Smooth muscle cell (in vitro differentiated cells): ENCODE measurements around the gene BLOC1S1. TPM values are rescaled to one million over a fixed set of nuclear protein-coding genes. Genes with fewer than 3 reads are reported as not detected.

ENCODE experiments used
- DNase-seq: peaks from one replicate; lab custom pipeline; 2025; ENCODE audit not compliant: unreplicated experiment; lab: John Stamatoyannopoulos, UW
- H2AFZ ChIP-seq: fragments of 200-600 bp; sonication (generic); 2 replicates; pipeline ENCODE4 v1.6.0; 2016; ENCODE audit warnings: antibody characterized with exemption, low read depth, mild to moderate bottlenecking
- H3F3A ChIP-seq: fragments of 200-600 bp; sonication (generic); 2 replicates; pipeline ENCODE4 v1.6.0; 2017; ENCODE audit warnings: antibody characterized with exemption, low read depth
- H3K27ac ChIP-seq: fragments of 200-600 bp; sonication (generic); 2 replicates; pipeline ENCODE4 v1.5.1; 2016; ENCODE audit warnings: low read depth, mild to moderate bottlenecking
- H3K27me3 ChIP-seq: fragments of 200-600 bp; sonication (generic); 2 replicates; pipeline ENCODE4 v1.6.1; 2016; ENCODE audit warnings: low read depth, mild to moderate bottlenecking
- H3K36me3 ChIP-seq: fragments of 200-600 bp; sonication (generic); 2 replicates; pipeline ENCODE4 v1.5.1; 2016; ENCODE audit warnings: low read depth
- H3K4me1 ChIP-seq: fragments of 200-600 bp; sonication (generic); 2 replicates; pipeline ENCODE4 v1.5.1; 2016; ENCODE audit warnings: low read depth
- H3K4me2 ChIP-seq: fragments of 200-600 bp; sonication (generic); 2 replicates; pipeline ENCODE4 v1.6.0; 2016; ENCODE audit warnings: mild to moderate bottlenecking
- H3K4me3 ChIP-seq: fragments of 200-600 bp; sonication (generic); 2 replicates; pipeline ENCODE4 v1.5.1; 2016; ENCODE audit warnings: mild to moderate bottlenecking
- H3K79me2 ChIP-seq: fragments of 200-600 bp; sonication (generic); 2 replicates; pipeline ENCODE4 v1.6.0; 2016; ENCODE audit warnings: low read depth, mild to moderate bottlenecking
- H3K9ac ChIP-seq: fragments of 200-600 bp; sonication (generic); 2 replicates; pipeline ENCODE4 v1.6.0; 2016; ENCODE audit warnings: low read depth
- H3K9me3 ChIP-seq: fragments of 200-600 bp; sonication (generic); replicated peaks from 2 replicates; pipeline ENCODE4 v1.5.1; 2016; ENCODE audit warnings: low read depth
- H4K20me1 ChIP-seq: fragments of 200-600 bp; sonication (generic); 2 replicates; pipeline ENCODE4 v1.6.0; 2016; ENCODE audit warnings: low read depth
- CTCF ChIP-seq: fragments of 200-600 bp; sonication (generic); IDR thresholded peaks from 2 replicates; pipeline ENCODE4 v1.5.1; 2017; ENCODE audit warnings: borderline replicate concordance, mild to moderate bottlenecking, antibody characterized with exemption; ENCODE audit not compliant: insufficient read depth, poor library complexity, severe bottlenecking
- WGBS: methylation state at CpG from one replicate; pipeline ENCODE4 v1.1.7; 2016; ENCODE audit warnings: low lambda C conversion rate; 5-methylcytosine and 5-hydroxymethylcytosine counted together
- polyA plus RNA-seq: library from polyadenylated mRNA; unstranded; fragments of >200 nt; fragmentation: Nextera tagmentation; extraction: Ambion mirVana; gene quantifications from 2 replicates; pipeline ENCODE4 v1.2.1, GENCODE V29; 2016
- total RNA-seq: library from RNA; depleted of rRNA; stranded (reverse); fragments of >200 nt; gene quantifications from 2 replicates; pipeline ENCODE4 v1.2.3, GENCODE V29; 2014

The BLOC1S1 gene
- total and polyA plus RNA-seq, 2 experiments from 2014 or later = 146 to 150 TPM

DNA sequence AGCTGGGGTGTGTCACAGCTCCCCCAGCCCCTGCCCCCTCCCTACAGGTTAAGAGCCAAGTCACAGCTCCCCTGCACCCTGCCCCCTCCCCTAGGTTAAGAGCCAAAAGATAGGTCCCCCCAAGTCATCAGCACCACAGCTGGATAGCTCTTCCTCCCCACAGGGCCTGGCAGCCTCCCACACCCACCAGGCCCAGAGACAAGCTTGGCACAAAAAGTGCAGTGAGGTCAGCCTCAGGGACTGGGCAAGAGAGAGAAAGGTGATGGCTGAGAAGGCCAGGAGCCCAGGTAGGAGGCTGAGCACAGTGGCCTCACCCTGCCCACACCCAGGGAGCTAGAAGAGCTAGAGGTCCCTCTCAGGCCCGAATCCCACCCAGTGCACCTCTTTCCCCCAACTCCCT is 16.9 kb upstream of the BLOC1S1 start:
- no peak for TF ChIP-seq CTCF
- no peak overlapping the region for H3K27ac ChIP-seq
- no peak overlapping the region for H3K4me3 ChIP-seq
- no peaks in the 10 kb centered on the region for H3F3A ChIP-seq
- no peak for DNase-seq
- H3K4me2 ChIP-seq = no peak overlapping the region
- no peaks in the 10 kb centered on the region for H4K20me1 ChIP-seq
- no peaks in the 10 kb centered on the region for H3K4me1 ChIP-seq
- H3K9ac ChIP-seq = no peak overlapping the region
- H3K36me3 ChIP-seq = no peaks in the 10 kb centered on the region
- WGBS = 89% methylated on average over 1 of the region's 1 CpG
- no peak overlapping the region for H2AFZ ChIP-seq
- H3K79me2 ChIP-seq = no peaks in the 10 kb centered on the region
- H3K9me3 ChIP-seq = no peaks in the 10 kb centered on the region
- no peaks in the 10 kb centered on the region for H3K27me3 ChIP-seq

DNA sequence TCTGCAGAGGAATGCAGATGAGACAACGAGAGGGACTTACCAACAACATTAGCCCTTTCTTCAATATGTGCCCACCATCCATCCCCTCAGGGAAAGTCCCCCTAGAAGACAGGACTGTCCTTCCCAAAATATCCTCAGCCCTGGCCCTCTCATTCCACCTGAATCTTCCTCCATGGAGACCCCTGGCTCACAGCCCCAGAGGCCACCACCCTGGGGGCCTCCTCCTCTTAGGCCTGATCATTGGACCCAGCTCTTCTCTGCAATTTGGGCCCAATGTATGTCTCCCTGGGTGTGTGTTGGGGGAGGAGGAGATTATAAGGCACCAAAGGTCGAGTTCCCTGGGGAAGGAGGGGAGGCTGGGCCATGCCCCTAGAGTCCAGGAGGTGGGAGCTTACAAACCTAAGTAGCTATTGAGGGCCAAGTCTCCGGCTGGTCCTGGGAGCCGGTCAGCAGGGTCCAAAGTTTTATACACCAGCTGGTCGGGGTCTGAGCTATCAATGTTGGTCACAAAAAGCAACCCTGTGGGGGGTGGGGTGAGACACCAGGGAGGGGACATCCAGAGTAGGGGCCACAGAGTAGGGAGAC is 16.3 kb upstream of the BLOC1S1 start:
- 88% methylated on average over 5 of the region's 5 CpGs for WGBS
- no peaks in the 10 kb centered on the region for H3K4me1 ChIP-seq
- H3K4me3 ChIP-seq = no peak overlapping the region
- TF ChIP-seq CTCF = no peak
- H3K27ac ChIP-seq = no peak overlapping the region
- H3K36me3 ChIP-seq = no peaks in the 10 kb centered on the region
- no peak for DNase-seq
- H3K27me3 ChIP-seq = no peaks in the 10 kb centered on the region
- no peak overlapping the region for H2AFZ ChIP-seq
- H3K9ac ChIP-seq = no peak overlapping the region
- no peaks in the 10 kb centered on the region for H4K20me1 ChIP-seq
- H3K9me3 ChIP-seq = no peaks in the 10 kb centered on the region
- no peaks in the 10 kb centered on the region for H3F3A ChIP-seq
- no peaks in the 10 kb centered on the region for H3K79me2 ChIP-seq
- no peak overlapping the region for H3K4me2 ChIP-seq

GRCh38 chr12:55700255-55701018 is 15.4 kb upstream of the BLOC1S1 start:
- Histone ChIP-seq H4K20me1 (no peaks in the 10 kb centered on the region), H3F3A (no peaks in the 10 kb centered on the region), H3K79me2 (no peaks in the 10 kb centered on the region), H3K9me3 (no peaks in the 10 kb centered on the region), H3K9ac (no peak overlapping the region), H3K4me2 (no peak overlapping the region), H3K36me3 (no peaks in the 10 kb centered on the region), H3K4me3 (no peak overlapping the region), H3K4me1 (no peaks in the 10 kb centered on the region), H3K27ac (no peak overlapping the region), H2AFZ (no peak overlapping the region), H3K27me3 (no peaks in the 10 kb centered on the region)
- no peak for DNase-seq
- 90% methylated on average over 16 of the region's 21 CpGs for WGBS
- TF ChIP-seq CTCF = no peak
